D721Med (cell line): Measurements from ENCODE around the gene HPDL.
"Not testable (repeated sequence)": the region's sequence is repeated elsewhere in the genome, so short reads cannot be mapped to it uniquely, and the experiment has no call there.

Source experiments
- DNase-seq: peaks from one replicate; pipeline ENCODE4 v3.0.0; 2011; ENCODE audit warnings: low spot score; ENCODE audit not compliant: insufficient read length
- FAIRE-seq: peaks from 2 replicates; lab custom pipeline; 2011; peaks lifted over from hg19 to GRCh38; lab: Jason Lieb, UNC
- TF ChIP-seq, protein P1 (sequence below): IDR thresholded peaks from 2 replicates; pipeline ENCODE4 v1.5.1; 2012; ENCODE audit warnings: mild to moderate bottlenecking, control low read depth; ENCODE audit not compliant: insufficient read depth; ENCODE audit errors: missing control alignments

The HPDL gene

DNA sequence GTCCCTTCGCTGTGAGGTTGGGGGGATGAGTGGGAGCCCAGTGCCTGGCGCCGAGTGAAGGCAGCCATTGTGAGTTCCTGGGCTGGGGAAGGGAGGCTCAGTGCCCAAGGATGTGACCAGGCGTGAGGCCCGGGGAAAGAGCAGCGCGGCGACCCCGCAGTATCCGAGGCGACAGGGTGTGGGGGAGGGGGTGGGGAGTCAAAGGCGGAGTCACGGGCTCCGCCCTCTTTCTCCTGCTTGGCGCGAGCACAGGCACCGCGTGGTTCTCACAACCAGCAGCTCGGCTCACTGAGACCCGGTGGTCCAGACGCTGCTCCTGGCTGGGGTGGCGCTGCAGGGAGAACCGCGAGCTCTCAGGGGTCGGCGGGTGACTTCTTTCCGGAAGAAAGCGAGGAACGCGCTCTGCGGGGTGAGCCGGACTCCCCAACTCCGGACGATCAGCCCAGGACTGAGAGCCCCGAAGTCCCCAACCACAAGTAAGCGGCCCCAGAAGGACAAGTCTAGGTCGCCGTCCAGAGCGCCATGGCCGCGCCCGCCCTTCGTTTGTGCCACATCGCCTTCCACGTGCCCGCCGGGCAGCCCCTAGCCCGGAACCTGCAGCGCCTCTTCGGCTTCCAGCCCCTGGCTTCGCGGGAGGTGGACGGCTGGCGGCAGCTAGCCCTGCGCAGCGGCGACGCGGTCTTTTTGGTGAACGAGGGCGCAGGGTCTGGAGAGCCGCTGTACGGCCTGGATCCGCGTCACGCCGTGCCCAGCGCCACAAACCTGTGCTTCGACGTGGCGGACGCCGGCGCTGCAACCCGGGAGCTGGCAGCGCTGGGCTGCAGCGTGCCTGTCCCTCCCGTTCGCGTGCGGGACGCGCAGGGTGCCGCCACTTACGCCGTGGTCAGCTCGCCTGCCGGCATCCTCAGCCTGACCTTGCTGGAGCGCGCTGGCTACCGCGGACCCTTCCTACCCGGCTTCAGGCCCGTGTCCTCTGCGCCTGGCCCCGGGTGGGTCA lies at the start of gene HPDL:
Gene HPDL, plus strand, starts transcription at position 269 of the 997 bp plus-strand sequence. Its CDS starts 254 bp downstream, at position 523.
- TF ChIP-seq, protein P1, sequence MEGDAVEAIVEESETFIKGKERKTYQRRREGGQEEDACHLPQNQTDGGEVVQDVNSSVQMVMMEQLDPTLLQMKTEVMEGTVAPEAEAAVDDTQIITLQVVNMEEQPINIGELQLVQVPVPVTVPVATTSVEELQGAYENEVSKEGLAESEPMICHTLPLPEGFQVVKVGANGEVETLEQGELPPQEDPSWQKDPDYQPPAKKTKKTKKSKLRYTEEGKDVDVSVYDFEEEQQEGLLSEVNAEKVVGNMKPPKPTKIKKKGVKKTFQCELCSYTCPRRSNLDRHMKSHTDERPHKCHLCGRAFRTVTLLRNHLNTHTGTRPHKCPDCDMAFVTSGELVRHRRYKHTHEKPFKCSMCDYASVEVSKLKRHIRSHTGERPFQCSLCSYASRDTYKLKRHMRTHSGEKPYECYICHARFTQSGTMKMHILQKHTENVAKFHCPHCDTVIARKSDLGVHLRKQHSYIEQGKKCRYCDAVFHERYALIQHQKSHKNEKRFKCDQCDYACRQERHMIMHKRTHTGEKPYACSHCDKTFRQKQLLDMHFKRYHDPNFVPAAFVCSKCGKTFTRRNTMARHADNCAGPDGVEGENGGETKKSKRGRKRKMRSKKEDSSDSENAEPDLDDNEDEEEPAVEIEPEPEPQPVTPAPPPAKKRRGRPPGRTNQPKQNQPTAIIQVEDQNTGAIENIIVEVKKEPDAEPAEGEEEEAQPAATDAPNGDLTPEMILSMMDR, result peak; percentile 5
- DNase-seq, result peak; percentile 89
- FAIRE-seq, result no peak

DNA sequence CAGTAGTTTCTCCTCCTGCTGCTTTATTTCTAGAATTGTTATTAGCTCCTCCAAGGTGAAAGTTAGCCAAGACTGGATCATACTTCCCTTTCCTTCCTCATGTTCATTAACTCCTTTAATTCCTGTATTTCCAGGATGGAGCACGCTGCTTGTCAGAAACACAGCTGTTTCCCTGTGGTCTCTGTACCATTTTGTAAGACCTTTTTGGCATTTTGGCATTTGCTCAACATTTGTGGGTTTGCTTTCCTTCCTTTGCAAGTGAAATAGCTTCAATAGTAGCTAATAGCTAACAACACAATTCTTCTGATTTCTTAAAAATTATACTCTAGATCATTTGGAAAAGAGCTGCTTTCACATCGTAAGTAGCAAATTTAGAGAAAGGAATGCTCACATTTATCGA lies 44.3 kb upstream of the HPDL start:
- TF ChIP-seq, protein P1, result no peak
- no peak for FAIRE-seq
- no peak for DNase-seq

DNA sequence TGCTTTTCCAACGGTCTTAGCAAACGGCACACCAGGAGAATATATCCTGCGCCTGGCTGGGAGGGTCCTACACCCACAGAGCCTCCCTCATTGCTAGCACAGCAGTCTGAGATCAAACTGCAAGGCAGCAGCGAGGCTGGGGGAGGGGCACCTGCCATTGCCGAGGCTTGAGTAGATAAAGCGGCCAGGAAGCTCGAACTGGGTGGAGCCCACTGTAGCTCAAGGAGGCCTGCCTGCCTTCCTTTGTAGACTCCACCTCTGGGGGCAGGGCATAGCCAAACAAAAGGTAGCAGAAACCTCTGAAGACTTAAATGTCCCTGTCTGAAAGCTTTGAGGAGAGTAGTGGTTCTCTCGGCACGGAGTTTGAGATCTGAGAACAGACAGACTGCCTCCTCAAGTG lies 41.8 kb upstream of the HPDL start:
- FAIRE-seq, DNase-seq: not testable (repeated sequence)

GRCh38 chr1:45286521-45286920 lies 40.2 kb upstream of the HPDL start:
- not testable (repeated sequence) for DNase-seq, FAIRE-seq

DNA sequence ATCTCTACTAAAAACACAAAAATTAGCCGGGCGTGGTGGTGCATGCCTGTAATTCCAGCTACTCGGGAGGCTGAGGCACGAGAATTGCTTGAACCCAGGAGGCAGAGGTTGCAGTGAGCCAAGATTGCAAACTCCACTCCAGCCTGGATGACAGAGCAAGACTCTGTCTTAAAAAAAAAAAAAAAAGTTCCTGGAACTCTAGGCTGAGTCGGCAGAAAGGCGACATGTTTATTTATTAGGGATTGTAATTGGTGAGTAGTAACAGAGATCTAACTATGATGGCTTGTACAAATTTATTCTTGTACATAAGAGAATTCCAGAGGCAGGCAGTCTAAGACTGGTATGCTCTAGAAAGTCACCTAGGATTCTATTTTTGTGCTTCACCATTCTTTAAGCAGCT lies 35.7 kb upstream of the HPDL start:
- FAIRE-seq, result not testable (repeated sequence)

DNA sequence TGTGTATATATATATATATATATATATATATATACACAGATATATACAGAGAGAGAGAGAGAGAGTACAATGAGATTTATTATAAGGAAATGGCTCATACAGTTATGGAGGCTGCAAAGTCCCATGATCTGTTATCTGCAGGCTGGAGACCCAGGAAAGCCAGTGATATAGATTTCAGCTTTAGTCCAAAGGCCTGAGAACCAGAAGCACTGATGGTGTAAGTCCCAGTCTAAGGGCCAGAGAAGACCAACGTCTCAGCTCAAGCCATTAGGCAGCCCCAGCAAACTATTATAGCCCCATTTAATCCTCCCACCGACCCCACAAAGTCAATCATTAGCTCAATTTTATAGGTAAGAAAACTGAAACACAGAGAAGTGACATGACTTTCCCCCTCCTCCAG lies 35.0 kb upstream of the HPDL start:
- TF ChIP-seq, protein P1, result no peak
- FAIRE-seq (no peak), DNase-seq (no peak)

More for the DNA sequence above, 35.7 kb upstream of the HPDL start:
- DNase-seq, result not testable (repeated sequence)

DNA sequence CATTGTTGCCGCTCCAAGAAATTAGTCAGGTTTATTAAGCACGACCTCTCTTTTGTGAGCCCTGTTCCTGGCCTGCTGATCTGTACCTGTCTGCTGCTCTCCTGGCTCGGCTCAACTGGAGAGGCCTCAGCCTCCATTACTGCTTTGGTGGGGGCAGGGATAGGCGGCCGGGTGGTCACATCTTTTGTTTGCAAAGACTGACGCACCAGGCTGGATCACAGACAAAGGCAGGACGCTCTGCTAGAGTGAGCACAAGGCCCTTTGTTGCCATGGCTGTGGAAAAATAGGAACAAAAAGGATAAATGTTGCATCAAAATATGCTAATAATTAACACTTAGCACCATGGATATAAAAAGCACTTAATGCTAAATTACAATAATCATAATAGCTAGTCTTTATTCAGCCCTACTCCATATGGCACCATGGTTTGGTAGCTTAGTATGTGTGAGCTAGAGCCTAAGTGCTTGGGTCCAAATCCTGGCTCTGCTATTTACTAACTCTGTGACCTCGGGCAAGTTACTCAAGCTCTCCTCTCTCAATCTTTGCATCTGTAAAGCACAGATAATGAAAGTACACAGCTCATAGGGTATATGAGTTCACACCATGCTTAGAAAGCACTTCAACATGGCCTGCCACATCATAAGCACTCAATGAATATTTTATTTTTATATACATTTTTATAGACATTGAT lies 28.9 kb upstream of the HPDL start:
- TF ChIP-seq, protein P1, result no peak
- no peak for FAIRE-seq
- DNase-seq, result no peak

- FAIRE-seq (no peak), DNase-seq (no peak)
- TF ChIP-seq, protein P1, result no peak
Measured at GRCh38 chr1:45299296-45299695, 27.4 kb upstream of the HPDL start.
